Ammon's horn (tissue), 1 donor: ENCODE data around the gene MLLT3.

Experiments used
- DNase-seq: peaks from one replicate; pipeline ENCODE4 v3.0.0-alpha.2; 2016; ENCODE audit warnings: low spot score

Gene MLLT3

GRCh38 chr9:20417373-20418080 lies 204.8 kb downstream of the MLLT3 start:
- no peak for DNase-seq

- DNase-seq, result no peak
Observed at GRCh38 chr9:20414150-20414549, 208.1 kb downstream of the MLLT3 start.

- DNase-seq, result no peak
Observed at GRCh38 chr9:20409321-20410092, 212.8 kb downstream of the MLLT3 start.

DNA sequence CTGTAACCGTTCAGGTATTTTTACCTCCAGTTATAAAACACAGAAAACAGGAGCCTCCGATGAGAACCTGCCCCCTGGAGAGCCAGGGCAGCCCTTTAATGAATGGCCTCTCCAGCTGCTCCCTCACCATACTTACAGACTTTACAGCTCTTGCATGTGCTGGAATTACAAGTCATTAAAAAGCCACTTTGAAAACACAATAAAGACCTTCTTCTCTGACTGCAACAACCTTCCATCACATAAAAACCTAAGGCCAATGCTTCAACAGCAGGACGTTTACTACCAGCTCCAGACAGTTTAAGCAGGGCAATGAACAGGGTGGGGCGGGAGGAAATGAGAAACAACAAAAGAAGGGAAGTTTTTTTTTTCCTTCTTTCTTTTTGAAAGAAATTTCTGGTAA lies 213.8 kb downstream of the MLLT3 start:
- no peak for DNase-seq

- no peak for DNase-seq
Observed at GRCh38 chr9:20407013-20407412, 215.3 kb downstream of the MLLT3 start.

DNA sequence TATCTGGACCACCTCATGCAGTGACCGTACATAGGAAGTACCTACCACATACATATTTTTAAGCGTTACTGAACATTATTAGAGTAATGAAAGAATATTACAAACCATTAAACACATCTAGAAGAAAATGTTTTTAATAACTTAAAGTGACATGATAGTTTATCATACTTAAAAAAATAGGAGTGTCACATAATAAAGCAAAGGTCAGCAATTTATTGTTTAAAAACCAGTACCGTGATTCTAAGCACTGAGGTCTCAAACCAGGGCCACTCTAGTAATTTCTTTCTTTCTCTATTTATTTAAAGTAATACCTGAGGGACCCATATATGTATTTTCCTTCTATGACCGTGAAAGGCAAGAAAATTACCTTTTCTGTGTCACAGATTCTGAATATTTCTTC lies 216.0 kb downstream of the MLLT3 start:
- DNase-seq, result no peak

DNA sequence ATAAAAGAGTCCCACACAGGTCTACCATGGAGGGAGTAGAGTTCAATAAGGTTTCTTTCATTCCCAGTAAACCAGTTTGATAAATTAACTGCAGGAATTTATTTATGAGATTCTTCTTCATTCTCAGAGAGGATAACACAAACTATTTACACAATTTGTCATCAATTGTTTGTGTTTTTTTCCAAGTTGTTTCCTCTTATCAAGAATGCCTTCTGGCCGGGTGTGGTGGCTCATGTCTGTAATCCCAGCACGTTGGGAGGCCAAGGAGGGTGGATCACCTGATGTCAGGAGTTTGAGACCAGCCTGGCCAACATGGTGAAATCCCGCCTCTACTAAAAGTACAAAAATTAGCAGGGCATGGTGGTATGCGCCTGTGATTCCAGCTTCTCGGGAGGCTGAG lies 216.7 kb downstream of the MLLT3 start:
- no peak for DNase-seq

GRCh38 chr9:20405078-20405477 lies 217.2 kb downstream of the MLLT3 start:
- no peak for DNase-seq

DNA sequence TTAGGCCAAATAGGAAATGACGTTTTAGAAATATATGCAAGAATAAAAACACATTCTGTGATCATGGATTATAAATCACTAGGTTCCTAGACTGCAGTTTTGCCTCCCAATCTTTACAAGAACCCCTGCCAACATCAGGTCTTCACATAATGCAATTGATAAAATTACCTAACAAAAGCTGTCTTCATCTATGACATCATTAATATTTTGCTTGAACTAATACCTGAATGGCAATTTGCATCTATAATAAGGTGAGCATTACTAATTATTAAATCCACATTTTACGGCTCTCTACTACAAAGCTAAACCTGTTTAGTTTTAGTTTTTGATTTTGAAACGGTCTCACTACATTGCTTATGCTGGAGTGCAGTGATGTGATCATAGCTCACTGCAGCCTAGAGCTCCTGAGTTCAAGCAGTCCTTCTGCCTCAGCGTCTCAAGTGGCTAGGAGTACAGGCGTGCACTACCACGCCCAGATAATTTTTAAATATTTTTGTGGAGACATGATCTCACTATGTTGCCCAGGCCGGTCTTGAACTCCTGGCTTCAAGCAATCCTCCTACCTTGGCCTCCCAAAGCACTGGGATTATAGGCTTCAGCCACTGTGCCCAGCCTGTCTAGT lies 218.0 kb downstream of the MLLT3 start:
- DNase-seq, result no peak

- DNase-seq, result no peak
Observed at GRCh38 chr9:20403346-20403745, 219.0 kb downstream of the MLLT3 start.

DNA sequence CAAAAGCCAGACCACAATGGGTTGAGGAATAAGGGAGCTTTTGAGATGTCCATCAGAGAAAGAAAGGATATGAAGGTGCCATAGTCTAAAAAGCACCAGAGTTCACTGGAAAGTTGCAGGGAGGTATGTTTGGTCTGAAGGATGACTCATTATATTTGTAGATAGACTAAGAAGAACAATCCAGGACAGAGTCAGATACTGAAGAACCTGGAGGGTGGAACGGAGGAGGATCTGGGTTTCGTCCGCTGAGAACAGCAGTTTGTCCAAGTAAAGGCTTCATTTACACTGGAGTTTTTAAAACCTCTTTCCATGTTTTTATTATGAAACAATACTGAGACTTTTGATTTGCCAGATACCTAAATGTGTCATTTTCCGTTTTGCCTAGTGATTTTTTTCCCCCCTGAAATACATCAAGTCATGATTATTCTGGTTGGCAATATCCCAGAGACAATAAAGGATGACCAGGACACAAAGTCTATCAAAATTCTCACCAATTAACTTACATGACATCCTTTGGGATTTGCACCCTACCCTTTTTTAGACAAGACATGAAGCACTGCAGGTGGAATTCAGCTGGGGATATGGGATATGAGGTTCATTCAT lies 219.9 kb downstream of the MLLT3 start:
- DNase-seq, result no peak

DNA sequence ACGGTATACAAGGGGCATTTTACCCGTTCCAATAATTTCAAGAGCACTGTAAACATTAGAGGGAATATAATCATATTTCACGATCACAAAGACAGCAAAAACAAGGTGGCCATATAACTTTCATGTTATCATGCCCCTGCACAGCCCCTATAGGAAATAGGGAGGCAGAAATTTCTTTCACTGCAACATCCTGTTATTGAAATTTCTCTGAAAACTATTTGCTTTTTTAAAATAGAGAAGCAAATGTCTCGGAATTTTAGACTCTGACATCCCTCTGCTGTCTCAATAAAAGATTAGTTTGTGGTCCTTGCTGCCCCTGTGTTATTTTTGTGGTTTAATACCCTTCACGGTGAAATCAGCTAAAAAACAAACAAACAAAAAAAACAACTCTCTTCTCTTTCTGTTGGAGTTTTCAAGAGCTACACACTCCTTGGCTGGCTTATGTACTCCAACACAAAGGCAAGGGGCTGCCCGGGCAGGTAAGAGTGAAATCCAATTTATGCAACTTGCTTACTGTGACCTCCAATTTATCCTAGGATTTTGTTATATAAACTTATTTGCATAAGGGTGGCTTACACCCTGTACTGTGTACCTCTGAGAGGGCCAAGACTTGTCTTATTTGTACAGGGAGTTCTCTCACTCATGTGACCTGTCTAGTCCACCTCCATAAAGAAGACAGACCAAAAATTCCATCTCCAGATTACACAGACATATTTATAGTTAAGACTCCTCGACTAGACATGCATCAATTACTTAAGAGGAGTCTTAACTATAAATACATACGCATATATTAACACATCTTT lies 223.6 kb downstream of the MLLT3 start:
- no peak for DNase-seq

- DNase-seq, result no peak
Observed at GRCh38 chr9:20397348-20397747, 225.0 kb downstream of the MLLT3 start.

GRCh38 chr9:20396509-20396908 lies 225.8 kb downstream of the MLLT3 start:
- DNase-seq, result peak; percentile 5

- DNase-seq, result no peak
Observed at GRCh38 chr9:20395651-20396050, 226.6 kb downstream of the MLLT3 start.

DNA sequence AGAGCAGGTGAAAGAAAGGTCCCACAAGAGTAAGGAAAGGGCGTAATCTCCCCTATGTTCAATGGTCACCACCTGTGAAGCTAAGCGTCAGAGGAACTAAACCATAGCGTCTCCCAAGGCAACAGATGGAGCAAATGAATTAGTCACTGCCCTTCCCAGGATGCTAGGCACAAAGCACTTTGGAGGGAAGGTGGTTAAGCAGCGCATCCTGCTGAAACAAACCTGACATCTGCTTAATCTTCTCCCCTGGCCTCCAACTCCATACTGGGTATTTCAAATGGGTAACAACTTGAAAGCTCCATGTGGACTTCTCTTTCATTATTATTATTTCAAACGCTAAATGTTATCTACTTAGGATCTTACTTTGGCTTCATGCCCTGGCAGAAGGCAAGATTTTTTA lies 227.3 kb downstream of the MLLT3 start:
- peak; percentile 14 for DNase-seq

- no peak for DNase-seq
Observed at GRCh38 chr9:20391208-20391607, 231.1 kb downstream of the MLLT3 start.

GRCh38 chr9:20390400-20390799 lies 231.9 kb downstream of the MLLT3 start:
- DNase-seq, result no peak

DNA sequence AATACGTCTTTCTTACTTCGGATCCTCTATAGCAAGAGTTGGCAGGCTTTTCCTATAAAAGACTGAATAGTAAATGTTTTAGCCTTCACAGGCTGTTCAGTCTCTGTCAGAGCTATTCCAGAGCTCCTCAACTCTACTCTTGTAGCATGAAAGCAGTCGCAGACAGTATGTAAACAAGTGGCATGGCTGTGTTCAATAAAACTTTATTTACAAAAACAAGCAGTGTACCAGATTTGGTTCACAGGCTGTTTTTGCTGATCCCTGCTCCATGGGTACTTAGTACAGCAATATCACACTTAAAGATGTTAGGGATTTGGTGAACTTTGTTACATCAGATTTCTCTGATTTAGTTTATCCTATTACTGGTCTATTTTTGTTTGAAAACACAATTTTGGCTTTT lies 235.2 kb downstream of the MLLT3 start:
- DNase-seq, result no peak

- DNase-seq, result no peak
Observed at GRCh38 chr9:20384642-20385041, 237.7 kb downstream of the MLLT3 start.

DNA sequence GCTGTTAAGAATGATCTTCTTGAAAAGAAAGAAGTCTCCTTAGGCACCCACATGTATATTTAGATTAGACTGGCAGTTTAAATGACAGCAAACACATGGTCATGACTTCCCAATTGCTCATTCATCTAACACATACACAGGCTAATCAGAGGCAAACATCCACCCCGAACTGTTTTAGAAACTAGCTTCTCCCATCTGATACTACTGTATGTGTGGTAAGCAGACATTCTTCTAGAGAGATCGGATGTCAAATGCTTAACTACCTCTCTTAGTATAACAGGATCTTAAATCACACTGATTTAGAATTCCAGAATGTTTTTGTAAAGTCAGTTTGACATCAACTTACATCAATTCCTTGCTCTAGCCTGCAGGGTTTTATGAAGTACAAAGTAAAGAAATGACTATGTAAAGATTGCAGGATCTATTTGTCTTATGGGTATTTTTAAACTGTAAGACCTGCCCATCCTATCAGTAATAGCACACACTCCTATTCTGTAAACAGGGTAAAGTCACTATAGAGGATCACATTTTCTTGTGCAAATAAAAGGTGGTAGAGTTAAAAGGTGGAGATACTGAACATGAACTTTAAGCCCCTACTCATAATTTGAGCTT lies 239.7 kb downstream of the MLLT3 start:
- DNase-seq, result peak; percentile 10

- DNase-seq, result no peak
Observed at GRCh38 chr9:20380546-20380945, 241.8 kb downstream of the MLLT3 start.
